Adrenal gland (tissue), 12 donors: ENCODE results near the gene SMIM12. TPM values are rescaled to one million over a fixed set of nuclear protein-coding genes. Genes with fewer than 3 reads are reported as not detected.

Experiments used
- DNase-seq, 7 donors: peaks; one replicate each; pipeline ENCODE4 v3.0.0-alpha.2; 2019 to 2020
- H3K27ac ChIP-seq, 5 donors: fragments of 200-600 bp; sonication (generic) in 4 of 5; 1 replicate in 3 of 5; 2 replicates in 2 of 5; pipeline versions ENCODE4 v1.5.1 to v1.8.0; 2016 to 2020; ENCODE audit warnings: mild to moderate bottlenecking in 1 of 5
- H3K27me3 ChIP-seq: fragments of 200-600 bp; 2 replicates; pipeline ENCODE4 v1.8.0; 2021
- H3K36me3 ChIP-seq, 2 donors: fragments of 200-600 bp; replicated peaks in 1 of 2; 1 replicate in 1 of 2; 2 replicates in 1 of 2; pipeline versions ENCODE4 v1.5.1 to v1.8.0; 2018 to 2022
- H3K4me1 ChIP-seq, 2 donors: fragments of 200-600 bp; replicated peaks in 1 of 2; 1 replicate in 1 of 2; 2 replicates in 1 of 2; pipeline versions ENCODE4 v1.5.1 to v1.8.0; 2018 to 2021
- H3K4me3 ChIP-seq, 4 donors: fragments of 200-600 bp; sonication (generic) in 3 of 4; one replicate each; pipeline ENCODE4 v1.5.1; 2016 to 2018
- H3K9me3 ChIP-seq, 3 donors: fragments of 200-600 bp; sonication (generic) in 1 of 3; replicated peaks in 1 of 3; 1 replicate in 2 of 3; 2 replicates in 1 of 3; pipeline versions ENCODE4 v1.5.1 to v1.8.0; 2016 to 2021
- CTCF ChIP-seq, 6 experiments: fragments of 450-650 bp in 4 of 6; fragments of 200-600 bp in 2 of 6; sonication (generic) in 1 of 6; IDR thresholded peaks; 1 replicate in 5 of 6; 2 replicates in 1 of 6; pipeline versions ENCODE4 v1.5.1 to v1.8.0; 2016 to 2021; ENCODE audit warnings: antibody characterized with exemption in 6 of 6, mild to moderate bottlenecking in 2 of 6, moderate library complexity in 1 of 6
- POLR2A ChIP-seq, 2 donors: fragments of 450-650 bp; IDR thresholded peaks; one replicate each; pipeline ENCODE4 v1.6.1; 2017; ENCODE audit warnings: antibody characterized with exemption in 2 of 2, mild to moderate bottlenecking in 2 of 2, moderate library complexity in 1 of 2
- WGBS, 4 donors: extraction: QIAGEN DNeasy Blood & Tissue Kit in 2 of 4; methylation state at CpG; one replicate each; pipeline versions ENCODE4 v1.1.5 to v1.1.7; 2013 to 2017; 5-methylcytosine and 5-hydroxymethylcytosine counted together
- intact Hi-C, 2 donors: fragments of 100-400 bp; cut with DNase I; formaldehyde crosslinking; loops; one replicate each; pipeline versions ENCODE4 v1.14.1 to v1.15.0; 2022 to 2023
- polyA plus RNA-seq, 3 donors: library from polyadenylated mRNA; stranded (reverse); fragments of 200-250 nt in 2 of 3; fragments of 350-450 nt in 1 of 3; fragmentation: Illumina TruSeq in 1 of 3; extraction: RNeasy Lipid Tissue Mini Kit (QIAGEN cat#74804) in 1 of 3; gene quantifications; one replicate each; pipeline ENCODE4 v1.2.3, GENCODE V29; 2013 to 2014
- total RNA-seq, 9 donors: library from RNA; depleted of rRNA in 4 of 9; stranded (reverse); fragments of >200 nt in 4 of 9; fragments of 120-200 nt in 1 of 9; fragmentation: NEBNext Ultra II Directional in 1 of 9; extraction: Animal tissue kit (Norgen Biotek cat#: 25700) in 1 of 9; gene quantifications; one replicate each; pipeline versions ENCODE4 v1.1.0 to v1.2.4, GENCODE V29; 2013 to 2023
- donor health status: healthy with polysubstance abuse.
- donor health status: Bipolar disorder and iron deficiency.
- donor health status: DM: yes; HTN: yes; CAD: no.
- donor health status: DM: no; HTN: no; CAD: no.
- donor health status: DM: no; HTN: no; CAD: no.
- donor health status: DM: yes; HTN: yes; CAD: no.

SMIM12 gene
- total and polyA plus RNA-seq, 12 donors: 16.2 to 129 (median 50.5) TPM

GRCh38 chr1:34876406-34876805, 16.9 kb upstream of the SMIM12 start:
- intact Hi-C loops: no loop called here
- 79 to 92% (median 87%) methylated on average over 7 of the region's 7 CpGs for WGBS, 4 donors
- no peaks in the 10 kb centered on the region for H3K9me3 ChIP-seq
- no peaks in the 10 kb centered on the region for H3K4me1 ChIP-seq
- no peak overlapping the region for H3K27ac ChIP-seq
- H3K27me3 ChIP-seq: peaks cover 7% of the 10 kb centered on the region
- DNase-seq: no peak
- H3K36me3 ChIP-seq: no peaks in the 10 kb centered on the region
- no peak overlapping the region for H3K4me3 ChIP-seq
- TF ChIP-seq POLR2A (IDR thresholded peaks at IDR 0.05): no peak
- no peak for TF ChIP-seq CTCF (IDR thresholded peaks at IDR 0.05)

GRCh38 chr1:34874296-34874952, 14.9 kb upstream of the SMIM12 start:
- no peaks in the 10 kb centered on the region for H3K36me3 ChIP-seq
- TF ChIP-seq POLR2A (IDR thresholded peaks at IDR 0.05) (no peak), CTCF (IDR thresholded peaks at IDR 0.05) (no peak)
- no peak overlapping the region for H3K4me3 ChIP-seq
- 81 to 86% (median 83%) methylated on average over 4 of the region's 4 CpGs for WGBS, 4 donors
- no peak for DNase-seq
- H3K27ac ChIP-seq: no peak overlapping the region
- H3K9me3 ChIP-seq: no peaks in the 10 kb centered on the region
- intact Hi-C loops: no loop called here
- H3K4me1 ChIP-seq: no peaks in the 10 kb centered on the region
- H3K27me3 ChIP-seq: peaks cover 7% of the 10 kb centered on the region

- no peaks in the 10 kb centered on the region for H3K4me1 ChIP-seq
- H3K27me3 ChIP-seq: peaks cover 7% of the 10 kb centered on the region
- no peak overlapping the region for H3K4me3 ChIP-seq
- no peak overlapping the region for H3K27ac ChIP-seq
- no peak for DNase-seq
- 71 to 83% (median 78%) methylated on average over 4 of the region's 4 CpGs for WGBS, 4 donors
- H3K36me3 ChIP-seq: no peaks in the 10 kb centered on the region
- intact Hi-C loops: no loop called here
- TF ChIP-seq POLR2A (IDR thresholded peaks at IDR 0.05): no peak
- no peak for TF ChIP-seq CTCF (IDR thresholded peaks at IDR 0.05)
- no peaks in the 10 kb centered on the region for H3K9me3 ChIP-seq
Measured at GRCh38 chr1:34872133-34872503, 12.6 kb upstream of the SMIM12 start.

GRCh38 chr1:34871443-34872132, 12.0 kb upstream of the SMIM12 start:
- Histone ChIP-seq H3K4me3 (no peak overlapping the region), H3K36me3 (no peaks in the 10 kb centered on the region), H3K4me1 (peaks cover 0 to 4% of the 10 kb centered on the region in 2 donors), H3K27me3 (peaks cover 7% of the 10 kb centered on the region), H3K9me3 (no peaks in the 10 kb centered on the region), H3K27ac (no peak overlapping the region)
- intact Hi-C loops: no loop called here
- TF ChIP-seq POLR2A (IDR thresholded peaks at IDR 0.05) (no peak), CTCF (IDR thresholded peaks at IDR 0.05) (no peak)
- 76 to 80% (median 79%) methylated on average over 9 to 17 of the region's 17 CpGs for WGBS, 4 donors
- DNase-seq: no peak
